ENCODE data around the gene KDM6A.
"Not testable (repeated sequence)": the region's sequence is repeated elsewhere in the genome, so short reads cannot be mapped to it uniquely, and the experiment has no call there.

The KDM6A gene

GRCh38 chrX:44931441-44931973, 58.5 kb downstream of the KDM6A start:
- no peak for DNase-seq

DNA sequence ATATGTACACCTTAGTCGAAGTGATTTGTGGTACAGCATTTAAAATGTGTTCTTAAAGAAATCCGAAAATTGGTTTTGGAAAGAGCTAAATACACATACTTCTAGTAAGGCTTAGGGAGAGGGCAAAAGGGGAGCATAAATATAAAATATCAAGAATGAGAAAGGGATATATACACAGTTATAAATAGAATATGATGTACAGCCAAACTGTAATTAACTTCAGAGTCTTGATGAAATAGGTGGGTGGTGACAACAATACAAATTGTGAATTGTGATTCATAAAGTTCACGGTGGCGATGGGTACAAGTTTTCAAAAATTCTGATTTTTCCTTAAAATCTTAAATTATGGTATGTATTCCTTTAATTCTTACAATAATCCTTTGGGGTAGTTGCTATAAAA, 62.2 kb downstream of the KDM6A start:
- DNase-seq: no peak

GRCh38 chrX:44935640-44936039, 62.7 kb downstream of the KDM6A start:
- DNase-seq: no peak

DNA sequence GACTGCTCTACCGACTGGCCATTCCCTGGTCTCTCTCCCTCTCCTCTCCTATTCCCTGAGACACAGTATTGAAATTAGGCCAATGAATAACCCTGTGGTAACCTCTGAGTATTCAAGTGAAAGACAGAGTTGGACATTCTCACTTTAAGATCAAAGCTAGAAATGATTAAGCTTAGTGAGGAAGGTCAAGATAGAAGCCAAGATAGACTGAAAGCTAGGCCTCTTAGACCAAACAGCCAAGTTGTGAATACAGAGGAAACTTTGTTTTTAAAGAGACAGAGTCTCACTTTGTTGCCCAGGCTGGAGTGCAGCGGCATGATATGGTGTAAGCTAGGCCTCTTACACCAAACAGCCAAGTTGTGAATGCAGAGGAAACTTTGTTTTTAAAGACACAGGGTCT, 64.6 kb downstream of the KDM6A start:
- DNase-seq: no peak

DNA sequence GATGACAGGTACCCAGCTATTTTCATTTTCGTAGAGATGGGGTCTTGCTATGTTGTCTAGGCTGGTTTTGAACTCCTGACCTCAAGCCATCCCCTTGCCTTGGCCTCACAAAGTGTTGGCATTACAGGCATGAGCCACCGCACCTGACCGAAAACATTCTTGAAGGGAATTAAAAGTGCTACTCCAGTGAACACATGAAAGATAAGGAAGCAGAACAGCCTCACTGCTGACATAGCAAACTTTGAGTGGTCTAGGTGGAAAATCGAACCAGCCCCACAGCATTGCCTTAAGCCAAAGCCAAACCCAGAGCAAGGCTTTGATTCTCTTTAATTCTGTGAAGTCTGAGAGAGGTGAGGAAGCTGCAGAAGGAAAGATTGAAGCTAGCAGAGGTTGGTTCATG, 65.1 kb downstream of the KDM6A start:
- no peak for DNase-seq

DNA sequence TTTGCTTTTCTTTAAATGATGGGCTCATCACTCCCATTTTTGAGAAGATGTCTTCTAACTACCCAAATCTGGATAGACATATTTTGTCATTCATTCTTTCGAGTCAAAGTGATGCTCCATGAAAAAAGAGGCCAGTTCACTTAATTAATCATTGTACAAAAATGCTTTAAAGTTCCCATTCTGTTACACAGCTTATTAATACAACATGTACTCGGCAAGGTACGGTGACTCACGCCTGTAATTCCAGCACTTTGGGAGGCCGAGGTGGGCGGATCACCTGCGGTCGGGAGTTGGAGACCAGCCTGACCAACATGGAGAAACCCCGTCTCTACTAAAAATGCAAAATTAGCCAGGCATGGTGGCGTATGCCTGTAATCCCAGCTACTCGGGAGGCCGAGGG, 67.6 kb downstream of the KDM6A start:
- DNase-seq: not testable (repeated sequence)

GRCh38 chrX:44943007-44943406, 70.0 kb downstream of the KDM6A start:
- no peak for DNase-seq

DNA sequence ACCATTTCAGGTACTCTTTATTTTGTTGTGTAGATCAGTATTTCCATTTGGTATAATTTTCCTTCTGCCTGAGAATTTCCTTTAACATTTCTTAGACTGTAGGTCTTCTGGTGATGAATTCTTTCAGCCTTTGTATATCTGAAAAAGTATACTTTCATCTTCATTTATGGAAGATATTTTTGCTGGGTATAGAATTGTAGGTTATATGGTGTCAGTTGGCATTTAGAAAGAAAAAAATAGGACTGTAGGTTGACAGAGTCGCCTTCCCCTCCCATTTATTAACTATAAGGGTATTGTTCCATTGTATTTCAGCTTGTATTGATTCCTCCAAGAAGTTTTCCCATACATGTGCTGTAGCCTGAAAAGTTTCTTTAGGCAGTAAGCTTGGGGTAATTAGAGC, 71.9 kb downstream of the KDM6A start:
- no peak for DNase-seq

GRCh38 chrX:44945736-44946135, 72.7 kb downstream of the KDM6A start:
- no peak for DNase-seq

DNA sequence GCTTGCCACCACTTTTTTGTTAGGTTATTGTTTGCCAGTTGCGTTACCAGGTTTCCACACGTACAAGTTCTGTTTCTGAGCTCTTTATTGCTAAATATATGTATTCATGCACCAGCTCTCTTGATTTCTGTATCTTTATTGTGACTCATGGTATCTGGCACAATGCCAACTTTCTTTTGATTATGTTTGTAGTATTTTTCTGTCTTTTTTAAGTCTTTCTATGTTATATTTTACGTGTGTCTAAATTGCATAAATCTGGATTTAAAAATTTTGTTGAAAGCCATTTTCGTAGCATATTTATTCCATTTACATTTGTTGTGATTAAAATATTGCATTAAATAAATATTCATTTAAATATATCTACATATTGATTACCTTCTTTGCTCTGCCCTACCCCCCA, 73.8 kb downstream of the KDM6A start:
- DNase-seq: no peak

GRCh38 chrX:44947995-44948394, 75.0 kb downstream of the KDM6A start:
- no peak for DNase-seq

GRCh38 chrX:44948406-44948805, 75.4 kb downstream of the KDM6A start:
- DNase-seq: no peak

DNA sequence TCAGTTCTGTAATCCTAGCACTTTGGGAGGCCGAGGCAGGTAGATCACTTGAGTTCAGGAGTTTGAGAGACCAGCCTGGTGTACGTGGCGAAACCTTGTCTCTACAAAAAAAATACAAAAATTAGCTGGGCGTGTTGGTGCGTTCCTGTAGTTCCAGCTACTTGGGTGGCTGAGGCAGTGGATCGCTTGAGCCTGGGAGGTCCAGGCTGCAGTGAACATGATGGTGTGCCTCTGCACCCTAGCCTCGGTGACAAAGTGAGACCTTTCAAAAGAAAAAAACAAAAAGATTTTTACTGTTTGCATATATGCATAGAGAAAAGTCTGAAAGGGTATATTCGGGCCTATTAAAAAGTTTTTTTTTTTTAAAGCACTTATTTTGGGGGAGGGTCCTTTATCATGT, 76.1 kb downstream of the KDM6A start:
- no peak for DNase-seq

GRCh38 chrX:44950471-44951366, 77.7 kb downstream of the KDM6A start:
- DNase-seq: not testable (repeated sequence)

DNA sequence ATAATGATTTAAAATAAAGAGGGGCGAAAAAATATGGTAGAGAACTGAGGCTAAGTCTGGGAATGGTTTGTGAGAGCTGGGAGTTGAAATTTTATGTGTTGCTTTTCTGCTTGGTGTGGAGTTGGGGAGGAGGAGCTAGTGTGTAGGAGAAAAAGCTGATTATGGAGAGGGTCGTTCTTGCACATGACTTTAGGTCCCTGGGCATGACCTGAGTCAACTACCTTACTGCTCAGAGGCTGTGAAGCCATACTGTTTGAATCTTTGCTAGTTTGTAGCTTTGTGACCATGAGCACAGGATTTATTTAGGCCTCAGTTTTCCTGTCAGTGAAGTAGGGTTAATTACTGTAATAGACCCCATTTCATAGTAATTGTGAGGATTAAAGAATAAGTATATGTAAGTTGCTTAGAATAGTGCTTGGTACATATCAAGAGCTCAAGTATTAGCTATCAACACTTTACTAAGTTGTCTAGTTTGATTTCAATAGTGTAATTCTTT, 78.6 kb downstream of the KDM6A start:
- DNase-seq: no peak

DNA sequence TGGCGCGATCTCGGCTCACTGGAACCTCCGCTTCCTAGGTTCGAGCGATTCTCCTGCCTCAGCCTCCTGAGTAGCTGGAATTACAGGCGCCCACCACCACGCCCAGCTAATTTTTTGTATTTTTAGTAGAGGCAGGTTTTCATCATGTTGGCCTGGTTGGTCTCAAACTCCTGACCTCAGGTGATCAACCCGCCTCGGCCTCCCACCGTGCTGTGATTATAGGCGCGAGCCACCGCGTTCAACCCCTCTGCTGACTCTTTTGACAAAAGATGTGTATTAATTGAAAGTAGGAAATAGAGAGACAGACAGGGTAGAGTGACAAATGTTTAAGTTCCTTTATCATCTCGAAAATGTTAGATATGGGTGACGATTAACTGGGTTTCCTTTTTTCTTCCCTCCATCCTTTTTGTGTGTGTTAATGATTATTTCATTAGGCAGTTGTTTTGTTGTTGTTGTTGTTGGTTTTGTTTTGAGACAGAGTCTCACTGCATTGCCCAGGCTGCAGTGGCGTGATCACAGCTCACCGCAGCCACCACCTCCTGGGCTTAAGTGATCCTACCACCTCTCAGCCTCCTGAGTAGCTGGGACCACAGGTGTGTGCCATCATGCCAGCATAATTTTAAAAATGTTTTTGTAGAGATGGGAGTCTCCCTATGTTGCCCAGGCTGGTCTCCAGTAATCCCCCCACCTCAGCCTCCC, 79.5 kb downstream of the KDM6A start:
- DNase-seq: no peak

- no peak for DNase-seq
Observed at GRCh38 chrX:44953734-44954502, 80.9 kb downstream of the KDM6A start.

DNA sequence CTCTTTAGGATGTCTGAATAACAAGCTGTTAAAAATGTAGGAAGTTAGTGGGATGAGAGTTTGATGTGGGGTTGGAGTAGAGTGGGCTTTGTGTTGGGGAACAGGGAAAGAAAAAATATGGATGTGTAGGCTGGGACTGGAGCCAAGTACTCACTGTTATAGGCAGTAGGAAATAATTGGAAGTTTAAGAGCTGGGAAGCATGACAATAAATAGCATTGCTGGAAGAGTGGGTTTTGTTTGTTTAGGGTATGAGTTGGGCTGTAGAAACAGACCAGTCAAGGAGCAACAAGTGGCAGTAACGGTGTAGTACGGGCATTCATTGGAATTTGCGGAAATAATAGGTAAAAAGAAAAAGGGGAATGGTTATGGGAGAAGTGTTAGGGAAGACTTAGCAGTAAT, 81.6 kb downstream of the KDM6A start:
- no peak for DNase-seq

DNA sequence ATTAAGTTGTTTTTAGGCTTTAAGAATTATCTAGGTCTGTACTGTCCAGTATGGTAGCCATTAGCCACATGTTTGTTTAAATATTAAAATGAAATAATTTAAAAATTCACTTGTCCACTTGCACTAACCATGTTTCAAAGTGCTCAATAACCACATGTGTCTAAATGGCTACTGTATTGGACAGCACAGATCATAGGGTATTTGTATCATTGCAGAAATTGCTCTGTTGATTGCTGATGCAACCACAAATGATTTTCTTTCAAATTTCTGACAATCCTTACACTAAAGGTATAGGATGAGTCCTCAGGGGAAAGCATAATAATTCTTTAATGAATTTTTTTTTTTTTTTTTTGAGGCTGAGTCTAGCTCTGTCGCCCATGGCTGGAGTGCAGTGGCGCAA, 84.9 kb downstream of the KDM6A start:
- no peak for DNase-seq

- no peak for DNase-seq
Observed at GRCh38 chrX:44958480-44958879, 85.5 kb downstream of the KDM6A start.

GRCh38 chrX:44961817-44962607, 89.0 kb downstream of the KDM6A start:
- DNase-seq: no peak

- no peak for DNase-seq
Observed at GRCh38 chrX:44962944-44963343, 90.0 kb downstream of the KDM6A start.

All from T-helper 9 cell (primary cell).